ENCODE measurements around the gene SLC22A8.

DNA sequence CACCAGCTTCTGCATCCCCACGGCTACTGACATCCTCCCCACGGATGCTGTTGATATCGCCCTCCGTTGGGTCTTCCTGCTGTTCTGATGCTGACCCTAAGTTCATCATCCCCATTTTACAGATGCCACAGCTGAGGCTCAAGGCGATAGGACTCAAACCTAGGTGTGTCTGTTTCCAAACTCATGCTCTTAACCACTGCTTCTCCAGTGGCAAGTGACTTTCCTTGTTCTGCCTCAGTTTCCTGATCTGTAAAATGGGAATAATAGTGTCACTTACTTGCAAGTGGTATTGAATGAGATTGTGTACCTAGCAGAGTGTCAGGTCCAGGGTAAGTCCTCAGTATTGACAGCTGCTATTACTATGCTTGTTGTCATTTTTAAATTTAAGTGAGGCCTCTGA lies 16.5 kb downstream of the SLC22A8 start:
- TF ChIP-seq POLR2AphosphoS5 (IDR thresholded peaks at IDR 0.05; ENCODE audit: low read depth, low read length) (no peak), POLR2A (IDR thresholded peaks at IDR 0.05; ENCODE audit: low read depth, low read length) (no peak)
